ENCODE data around the gene ADGRA3.

DNA sequence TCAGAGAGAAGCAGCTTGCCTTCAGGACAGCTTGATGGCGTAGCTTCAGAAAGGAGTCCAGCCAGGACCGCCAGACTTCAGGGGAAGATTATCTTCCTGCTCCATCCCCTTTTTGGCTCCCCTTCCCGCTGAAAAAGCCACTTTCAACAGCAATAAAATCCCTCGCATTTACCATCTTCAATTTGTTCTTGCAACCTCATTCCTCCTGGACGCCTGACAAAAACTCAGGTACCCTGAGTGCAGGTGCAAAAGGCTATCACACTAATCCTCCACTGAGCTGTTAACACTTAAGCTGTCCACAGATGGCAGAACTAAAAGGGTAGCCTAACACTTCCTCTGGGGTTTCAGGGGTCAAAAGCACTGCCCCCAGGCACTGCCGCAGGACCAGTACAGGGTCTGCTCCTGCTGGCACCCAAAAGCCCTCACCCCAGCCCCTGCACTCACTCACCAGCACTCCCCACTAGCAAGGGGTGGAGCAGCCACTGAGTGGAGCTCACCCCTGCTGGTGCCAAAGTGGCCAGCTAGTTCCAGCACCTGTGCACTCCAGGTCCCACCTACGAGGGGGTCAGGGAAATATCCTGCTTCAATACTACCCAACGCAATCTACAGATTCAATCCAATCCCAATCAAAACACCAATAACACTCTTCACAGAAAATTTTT is 145.8 kb downstream of the ADGRA3 start:
- TF ChIP-seq CTCF (IDR thresholded peaks at IDR 0.05), result no peak
- TF ChIP-seq POLR2A (IDR thresholded peaks at IDR 0.05), result no peak
- no peak for TF ChIP-seq EP300 (IDR thresholded peaks at IDR 0.05)

Data from stomach (tissue), 4 donors.